Erythroblast (primary cell): ENCODE results near the gene ESYT2.

Experiments
- DNase-seq, 2 experiments: peaks; one replicate each; lab custom pipeline; 2025; lab: John Stamatoyannopoulos, UW
- GATA1 ChIP-seq: IDR thresholded peaks from 2 replicates; pipeline ENCODE4 v1.6.1; 2011; ENCODE audit warnings: low read depth, mild to moderate bottlenecking, control low read depth, low read length, moderate library complexity
- POLR2A ChIP-seq: IDR thresholded peaks from 2 replicates; pipeline ENCODE4 v1.6.1; 2011; ENCODE audit warnings: mild to moderate bottlenecking, low read length

ESYT2 gene

GRCh38 chr7:158821171-158822031 lies 7.9 kb downstream of the ESYT2 start:
- TF ChIP-seq GATA1 (no peak), POLR2A (peak; percentile 54)
- peak; percentile 21 to 23 for DNase-seq

GRCh38 chr7:158820656-158821055 lies 8.7 kb downstream of the ESYT2 start:
- no peak for DNase-seq
- TF ChIP-seq POLR2A: no peak
- no peak for TF ChIP-seq GATA1

DNA sequence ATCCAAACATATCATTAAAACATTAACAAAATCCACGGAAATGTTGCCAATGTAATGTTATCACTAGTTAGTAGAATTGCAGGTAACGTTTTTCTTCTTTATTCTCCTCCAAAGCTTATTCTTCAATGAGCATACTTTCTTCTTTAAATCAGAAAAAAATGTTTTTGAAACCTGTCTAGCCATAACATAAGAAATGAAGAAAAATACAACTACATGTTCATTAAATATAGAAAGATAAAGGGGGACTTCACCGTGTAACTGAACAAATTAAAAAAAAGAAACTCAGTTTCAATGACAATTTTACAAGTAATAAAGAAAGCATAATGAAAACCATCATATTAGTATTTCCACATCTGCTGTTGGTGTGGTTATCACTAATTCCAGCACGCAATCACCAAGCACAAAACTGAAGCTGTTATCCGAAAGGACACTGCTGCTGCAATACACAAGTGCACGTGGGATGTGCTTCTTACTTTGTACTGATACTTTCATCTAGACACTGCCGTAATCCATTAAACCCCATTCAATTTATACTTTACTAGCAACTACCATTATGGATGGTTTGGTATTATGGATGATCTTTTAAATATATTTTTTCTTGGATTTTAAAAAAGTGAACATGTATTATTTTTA lies 9.6 kb downstream of the ESYT2 start:
- TF ChIP-seq POLR2A: peak; percentile 57
- no peak for TF ChIP-seq GATA1
- peak; percentile 70 to 85 for DNase-seq

DNA sequence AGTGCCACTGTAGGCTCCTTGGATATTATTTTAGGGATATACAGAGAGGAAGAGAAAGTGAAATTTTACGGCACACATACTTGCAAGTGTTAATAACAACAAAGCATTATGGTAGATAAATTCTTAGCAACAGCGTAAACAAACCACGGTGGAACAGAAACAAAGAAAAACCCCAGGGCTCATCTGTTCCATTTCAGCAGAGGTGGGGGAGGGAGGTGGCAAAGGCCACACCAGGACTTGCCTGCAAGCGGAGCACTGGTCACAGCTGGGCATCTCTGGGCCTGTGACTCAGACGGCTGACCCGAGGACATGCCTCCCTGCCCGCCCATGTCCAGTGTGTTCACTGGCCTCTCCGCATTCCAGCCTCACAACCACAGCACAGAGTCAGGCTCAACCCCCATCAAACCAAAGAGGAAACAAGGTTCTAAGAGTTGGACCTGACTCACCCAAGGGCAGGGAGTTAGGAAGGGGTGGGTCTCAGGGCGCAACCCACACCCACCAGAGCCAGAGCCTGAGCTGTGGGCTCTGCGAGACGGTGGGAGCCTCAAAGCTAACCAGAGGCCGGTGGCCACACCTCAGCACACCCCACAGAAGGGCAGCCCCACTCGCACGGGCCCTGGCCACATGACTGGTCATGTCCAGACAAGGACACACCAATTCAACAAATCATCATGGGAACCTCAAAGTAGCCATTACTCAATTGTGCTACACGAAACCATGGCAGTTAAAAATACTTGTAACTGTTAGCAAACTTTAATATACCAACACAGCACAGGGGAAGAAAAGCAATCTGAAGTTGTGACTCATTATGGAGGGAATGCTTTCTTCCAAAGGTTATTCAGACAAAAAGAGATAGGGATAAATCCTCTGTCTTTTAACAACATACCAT lies 10.7 kb downstream of the ESYT2 start:
- peak; percentile 50 to 75 for DNase-seq
- TF ChIP-seq POLR2A (peak; percentile 67), GATA1 (no peak)

GRCh38 chr7:158816995-158817394 lies 12.3 kb downstream of the ESYT2 start:
- TF ChIP-seq GATA1: no peak
- TF ChIP-seq POLR2A: no peak
- peak in 1 of 2 experiments; percentile 11 for DNase-seq

GRCh38 chr7:158816271-158816670 lies 13.0 kb downstream of the ESYT2 start:
- DNase-seq: no peak
- no peak for TF ChIP-seq POLR2A
- no peak for TF ChIP-seq GATA1

DNA sequence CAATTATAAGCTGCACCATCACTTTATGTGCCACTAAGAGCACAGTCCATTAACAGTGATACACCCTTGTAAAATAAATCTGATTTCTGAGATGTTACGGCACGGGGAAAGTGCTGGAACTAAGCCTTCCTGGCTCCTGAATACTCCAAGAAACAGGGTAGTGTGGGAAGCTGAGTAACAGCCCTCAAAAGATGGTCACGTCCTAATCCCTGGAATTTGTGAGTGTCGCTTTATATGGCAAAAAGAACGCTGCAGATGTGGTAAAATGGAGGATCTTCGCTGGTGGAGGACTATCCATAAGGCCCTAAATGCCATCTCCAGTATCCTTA lies 13.5 kb downstream of the ESYT2 start:
- TF ChIP-seq POLR2A: no peak
- TF ChIP-seq GATA1: no peak

GRCh38 chr7:158815083-158815799 lies 14.1 kb downstream of the ESYT2 start:
- TF ChIP-seq GATA1 (no peak), POLR2A (no peak)
- DNase-seq: no peak

More for the DNA sequence above, 13.5 kb downstream of the ESYT2 start:
- no peak for DNase-seq

- TF ChIP-seq POLR2A: no peak
- no peak for TF ChIP-seq GATA1
- DNase-seq: no peak
Measured at GRCh38 chr7:158814637-158815036, 14.7 kb downstream of the ESYT2 start.

DNA sequence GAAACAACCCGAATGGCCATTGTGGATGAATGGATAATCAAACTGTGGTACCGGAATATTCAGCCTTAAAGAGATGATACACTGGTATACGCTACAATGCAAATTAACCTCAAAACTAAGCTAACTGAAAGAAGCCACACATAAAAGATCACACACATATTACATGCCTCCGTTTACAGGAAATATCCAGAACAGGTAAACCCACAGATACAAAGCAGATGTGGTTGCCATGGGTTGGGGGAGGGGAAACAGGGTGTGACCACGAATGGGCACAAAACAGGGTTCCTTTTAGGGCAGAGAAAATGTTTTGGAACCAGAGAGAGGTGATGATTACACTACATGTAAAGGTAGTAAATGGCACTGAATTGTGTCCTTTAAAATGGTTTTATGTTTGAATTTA lies 16.6 kb downstream of the ESYT2 start:
- DNase-seq: no peak
- TF ChIP-seq POLR2A: no peak
- no peak for TF ChIP-seq GATA1

DNA sequence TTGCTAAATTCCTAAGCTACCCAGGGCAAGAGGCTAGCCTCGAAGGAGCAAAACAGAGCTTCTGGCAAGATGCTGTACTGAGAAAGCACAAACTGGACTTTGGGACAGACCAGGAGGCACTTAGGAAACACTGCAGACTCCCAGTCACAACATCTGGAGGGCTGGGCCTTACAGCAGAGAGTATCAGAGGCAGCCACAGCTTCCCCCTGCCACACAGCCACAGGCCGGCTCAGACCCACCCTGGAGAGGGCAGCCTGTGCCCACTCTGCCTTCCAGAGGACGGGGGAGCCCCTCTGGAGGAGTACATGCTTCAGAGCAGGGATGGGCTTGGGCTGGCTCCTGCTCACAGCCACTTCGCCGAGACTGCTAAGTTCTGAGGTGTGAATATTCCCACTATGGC lies 17.4 kb downstream of the ESYT2 start:
- no peak for DNase-seq
- TF ChIP-seq POLR2A (no peak), GATA1 (no peak)

GRCh38 chr7:158811461-158811860 lies 17.8 kb downstream of the ESYT2 start:
- TF ChIP-seq GATA1 (no peak), POLR2A (no peak)
- no peak for DNase-seq

- DNase-seq: no peak
- TF ChIP-seq GATA1 (no peak), POLR2A (no peak)
Measured at GRCh38 chr7:158810846-158811245, 18.5 kb downstream of the ESYT2 start.

DNA sequence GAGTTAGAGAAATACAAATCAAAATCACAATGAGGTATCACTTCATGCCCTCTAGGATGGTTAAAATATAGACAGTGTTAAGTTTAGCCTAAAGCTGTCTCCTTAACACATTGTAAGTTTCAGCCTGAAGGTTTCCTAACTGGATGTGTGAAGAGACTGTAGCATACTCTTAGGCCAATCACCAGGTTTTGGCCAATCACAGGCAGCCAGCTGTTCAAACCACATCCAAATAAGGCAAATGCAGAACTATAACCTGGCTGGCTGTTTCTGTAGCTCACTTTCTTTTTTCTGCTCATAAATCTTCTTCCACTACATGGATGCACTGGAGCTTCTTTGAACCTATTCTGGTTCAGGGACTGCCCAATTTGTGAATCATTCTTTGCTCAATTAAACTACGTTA lies 19.7 kb downstream of the ESYT2 start:
- no peak for TF ChIP-seq POLR2A
- TF ChIP-seq GATA1: no peak
- no peak for DNase-seq
